ENCODE results near the gene GUCA2A.
A peak's percentile ranks its signal among the peaks of the same experiment; 100 is the strongest.

GUCA2A gene

GRCh38 chr1:42153624-42154023, 10.9 kb downstream of the GUCA2A start:
- DNase-seq: no peak

- DNase-seq: no peak
These were observed 11.5 kb downstream of the GUCA2A start, which contains the start of gene GUCA2B for GRCh38 chr1:42152907-42153600. Gene GUCA2B, plus strand, starts transcription at chr1:42153410. Its CDS starts 41 bp downstream, at chr1:42153451.

GRCh38 chr1:42152119-42152518, 12.4 kb downstream of the GUCA2A start:
- no peak for DNase-seq

- no peak for DNase-seq
These were observed 13.9 kb downstream of the GUCA2A start for GRCh38 chr1:42150651-42151050.

- no peak for DNase-seq
These were observed 16.4 kb downstream of the GUCA2A start for GRCh38 chr1:42148166-42148565.

GRCh38 chr1:42146626-42147320, 17.8 kb downstream of the GUCA2A start:
- DNase-seq: peak; percentile 78

GRCh38 chr1:42145764-42146625, 18.6 kb downstream of the GUCA2A start:
- DNase-seq: no peak

GRCh38 chr1:42145389-42145716, 19.2 kb downstream of the GUCA2A start:
- DNase-seq: peak; percentile 40

- DNase-seq: no peak
These were observed 19.7 kb downstream of the GUCA2A start for GRCh38 chr1:42144711-42145388.

- no peak for DNase-seq
These were observed 20.4 kb downstream of the GUCA2A start for GRCh38 chr1:42143896-42144710.

GRCh38 chr1:42142894-42143675, 21.5 kb downstream of the GUCA2A start:
- peak; percentile 30 for DNase-seq

GRCh38 chr1:42141978-42142377, 22.6 kb downstream of the GUCA2A start:
- no peak for DNase-seq

GRCh38 chr1:42140191-42140590, 24.4 kb downstream of the GUCA2A start:
- DNase-seq: no peak

GRCh38 chr1:42139444-42139843, 25.1 kb downstream of the GUCA2A start:
- DNase-seq: no peak

- no peak for DNase-seq
These were observed 26.0 kb downstream of the GUCA2A start for GRCh38 chr1:42138586-42138985.

- DNase-seq: no peak
These were observed 26.8 kb downstream of the GUCA2A start for GRCh38 chr1:42137766-42138165.

- peak; percentile 30 for DNase-seq
These were observed 28.1 kb downstream of the GUCA2A start for GRCh38 chr1:42136466-42136865.

- peak; percentile 24 for DNase-seq
These were observed 29.1 kb downstream of the GUCA2A start for GRCh38 chr1:42135426-42135825.

- DNase-seq: no peak
These were observed 30.6 kb downstream of the GUCA2A start for GRCh38 chr1:42133809-42134526.

- DNase-seq: no peak
These were observed 31.2 kb downstream of the GUCA2A start for GRCh38 chr1:42133390-42133789.
